GM12878 (cell line): ENCODE measurements around the gene TENT5A. TPM values are rescaled to one million over a fixed set of nuclear protein-coding genes. Genes with fewer than 3 reads are reported as not detected.

Source experiments
- ATAC-seq: fragments of 200-7000 bp; cut with Tn5 transposase; 3 replicates; pipeline ENCODE4 v1.9.1; 2020; ENCODE audit warnings: mild to moderate bottlenecking, moderate library complexity
- BruUV-seq: library from RNA; stranded (reverse); fragments of 400-500 nt; replicated peaks from 2 replicates; lab custom pipeline; 2021; lab: Mats Ljungman, UMichigan
- CTCF ChIA-PET: fragments of 300-600 bp; sonication (Branson Sonifier 250); formaldehyde crosslinking; extraction: SDS; loops from one replicate; lab custom pipeline; 2021; ENCODE audit warnings: inconsistent platforms; lab: Yijun Ruan, JAX
- POLR2A ChIA-PET: fragments of 350-600 bp; formaldehyde crosslinking; extraction: SDS; loops from one replicate; lab custom pipeline; 2021; ENCODE audit warnings: inconsistent platforms; lab: Charles Lee
- RAD21 ChIA-PET: fragments of 300-600 bp; sonication (Branson Sonifier 250); formaldehyde crosslinking; loops from one replicate; lab custom pipeline; 2023; ENCODE audit warnings: antibody characterized with exemption; ENCODE audit not compliant: unreplicated experiment; lab: Charles Lee
- SMC1A ChIA-PET: fragments of 300-600 bp; sonication (Branson Sonifier 250); formaldehyde crosslinking; loops from one replicate; lab custom pipeline; 2023; ENCODE audit not compliant: unreplicated experiment, uncharacterized antibody; lab: Charles Lee
- DNase-seq: peaks from one replicate; pipeline ENCODE4 v3.0.0-alpha.2; 2011; ENCODE audit warnings: low read depth, low spot score
- FAIRE-seq: peaks from 3 replicates; lab custom pipeline; 2011; peaks lifted over from hg19 to GRCh38; lab: Jason Lieb, UNC
- H2AFZ ChIP-seq: 2 replicates; pipeline ENCODE4 v1.6.0; 2011; ENCODE audit warnings: low read depth, low read length, control low read depth; ENCODE audit not compliant: control insufficient read depth
- H3K27ac ChIP-seq: 2 replicates; pipeline ENCODE4 v1.5.1; 2011; ENCODE audit warnings: control low read depth; ENCODE audit not compliant: control insufficient read depth, insufficient read depth
- H3K27me3 ChIP-seq, 2 experiments: replicated peaks in 1 of 2; 2 replicates each; pipeline versions ENCODE4 v1.6.0 to v1.6.1; 2011; ENCODE audit warnings: low read length in 1 of 2; ENCODE audit not compliant: control insufficient read depth in 2 of 2, insufficient read depth in 2 of 2
- H3K36me3 ChIP-seq, 2 experiments: 2 replicates each; pipeline ENCODE4 v1.5.1; 2011; ENCODE audit warnings: low read length in 1 of 2; ENCODE audit not compliant: control insufficient read depth in 2 of 2, insufficient read depth in 2 of 2
- H3K4me1 ChIP-seq: 2 replicates; pipeline ENCODE4 v1.6.1; 2011; ENCODE audit warnings: mild to moderate bottlenecking, low read length, moderate library complexity, mixed read lengths; ENCODE audit not compliant: control insufficient read depth, insufficient read depth
- H3K4me2 ChIP-seq: 2 replicates; pipeline ENCODE4 v1.6.0; 2011; ENCODE audit warnings: control low read depth; ENCODE audit not compliant: control insufficient read depth, insufficient read depth
- H3K4me3 ChIP-seq: fragments of 200-600 bp; sonication (generic); 2 replicates; pipeline ENCODE4 v1.5.1; 2016
- H3K79me2 ChIP-seq: 2 replicates; pipeline ENCODE4 v1.6.0; 2011; ENCODE audit warnings: low read length; ENCODE audit not compliant: control insufficient read depth, insufficient read depth
- H3K9ac ChIP-seq: 2 replicates; pipeline ENCODE4 v1.8.0; 2011; ENCODE audit warnings: low read length, control low read depth, mixed read lengths; ENCODE audit not compliant: control insufficient read depth, insufficient read depth
- H3K9me3 ChIP-seq: replicated peaks from 3 replicates; pipeline ENCODE4 v1.5.1; 2011; ENCODE audit warnings: mild to moderate bottlenecking, low read length; ENCODE audit not compliant: control insufficient read depth, insufficient read depth
- H4K20me1 ChIP-seq: 2 replicates; pipeline ENCODE4 v1.6.0; 2011; ENCODE audit not compliant: control insufficient read depth, insufficient read depth
- BCLAF1 ChIP-seq: fragments of 450-650 bp; IDR thresholded peaks from 2 replicates; pipeline ENCODE4 v1.6.1; 2017; ENCODE audit warnings: antibody characterized with exemption, mild to moderate bottlenecking, moderate library complexity
- BHLHE40 ChIP-seq, 2 experiments: fragments of 450-650 bp in 1 of 2; IDR thresholded peaks; 2 replicates each; pipeline ENCODE4 v1.6.1; 2011 to 2017; ENCODE audit warnings: low read depth in 2 of 2, borderline replicate concordance in 1 of 2, improper control_type of control experiment in 1 of 2, low read length in 1 of 2, mild to moderate bottlenecking in 1 of 2
- BMI1 ChIP-seq: fragments of 450-650 bp; IDR thresholded peaks from 2 replicates; pipeline ENCODE4 v1.6.1; 2016; ENCODE audit warnings: mild to moderate bottlenecking, moderate library complexity, borderline replicate concordance
- HDGF ChIP-seq: fragments of 450-650 bp; IDR thresholded peaks from 2 replicates; pipeline ENCODE4 v1.6.1; 2016; ENCODE audit warnings: antibody characterized with exemption
- MTA3 ChIP-seq: IDR thresholded peaks from 2 replicates; pipeline ENCODE4 v1.6.1; 2012; ENCODE audit warnings: low read length, inconsistent platforms, borderline replicate concordance
- MYC ChIP-seq: IDR thresholded peaks from 2 replicates; pipeline ENCODE4 v1.6.1; 2011; ENCODE audit warnings: mild to moderate bottlenecking, low read length, moderate library complexity, inconsistent platforms; ENCODE audit not compliant: insufficient read depth, insufficient replicate concordance, insufficient read length, severe bottlenecking
- NKRF ChIP-seq: fragments of 450-650 bp; conservative IDR thresholded peaks from 2 replicates; pipeline ENCODE4 v1.6.1; 2017; ENCODE audit warnings: mild to moderate bottlenecking, moderate library complexity
- SP1 ChIP-seq: IDR thresholded peaks from one replicate; pipeline ENCODE4 v1.6.1; 2011; ENCODE audit warnings: low read depth, low read length
- STAT1 ChIP-seq: fragments of 450-650 bp; conservative IDR thresholded peaks from 2 replicates; pipeline ENCODE4 v1.6.1; 2014; ENCODE audit warnings: antibody characterized with exemption, mild to moderate bottlenecking
- WGBS: methylation state at CpG from one replicate; pipeline ENCODE4 v1.1.6; 2016; ENCODE audit warnings: low lambda C conversion rate; ENCODE audit not compliant: insufficient replicate concordance, insufficient coverage; ENCODE audit errors: missing lambda C conversion rate; 5-methylcytosine and 5-hydroxymethylcytosine counted together
- in situ Hi-C: fragments of 300-500 bp; cut with MboI; formaldehyde crosslinking; loops from 9 replicates; pipeline ENCODE4 v1.14.3; 2018; ENCODE audit warnings: mixed read lengths
- intact Hi-C: fragments of 100-400 bp; cut with micrococcal nuclease; formaldehyde crosslinking; loops from one replicate; pipeline ENCODE4 v1.14.2; 2022; ENCODE audit not compliant: unreplicated experiment
- polyA plus RNA-seq, 11 experiments: library from polyadenylated mRNA; depleted of rRNA in 4 of 11; unstranded in 6 of 11; stranded (reverse) in 5 of 11; fragments of >200 nt; fragmentation: Nextera tagmentation in 4 of 11; fragmentation: Illumina TruSeq in 1 of 11; extraction: Ambion mirVana in 4 of 11; extraction: Trizol in 1 of 11; gene quantifications; 1 replicate in 1 of 11; 2 replicates in 10 of 11; pipeline versions ENCODE4 v1.2.1 to v1.2.3, GENCODE V29; 2011 to 2016; ENCODE audit warnings: inconsistent platforms in 2 of 11, missing spikeins in 2 of 11, low read depth in 1 of 11
- total RNA-seq, 4 experiments: library from RNA; depleted of rRNA in 3 of 4; stranded (reverse); fragments of >200 nt in 3 of 4; fragmentation: Illumina TruSeq in 1 of 4; extraction: Trizol in 1 of 4; gene quantifications; 2 replicates each; pipeline versions ENCODE4 v1.2.1 to v1.2.3, GENCODE V29; 2013 to 2021
- TF ChIP-seq, protein P1 (sequence below): IDR thresholded peaks from 2 replicates; pipeline ENCODE4 v1.6.1; 2012; ENCODE audit warnings: improper control_type of control experiment, low read depth, low read length; ENCODE audit not compliant: insufficient replicate concordance
- TF ChIP-seq, protein P2 (sequence below): fragments of 450-650 bp; IDR thresholded peaks from 2 replicates; pipeline ENCODE4 v1.6.1; 2017; ENCODE audit warnings: borderline replicate concordance

TENT5A gene
- total and polyA plus RNA-seq, 10 of the 15 experiments (the other 5 are each of a cell fraction or from before 2014, with no cell fraction given) = 0.25 to 9.6 (median 0.48) TPM

- Histone ChIP-seq H3K9ac (no peak overlapping the region), H3K27me3 (peaks cover 0 to 10% of the 10 kb centered on the region in 2 experiments), H3K36me3 (no peaks in the 10 kb centered on the region), H2AFZ (no peak overlapping the region), H3K27ac (no peak overlapping the region), H3K79me2 (no peaks in the 10 kb centered on the region), H3K4me2 (no peak overlapping the region), H3K4me3 (no peak overlapping the region), H4K20me1 (no peaks in the 10 kb centered on the region), H3K4me1 (no peaks in the 10 kb centered on the region), H3K9me3 (peaks cover 1% of the 10 kb centered on the region; the same call in 1 of the 3 replicates)
- POLR2A ChIA-PET = interaction anchor here (1.0 to 2.2 kb wide), 3 partner anchors 15 to 59 kb away, joined by 3 to 7 read pairs (median 6); no protein-coding TSS in a partner anchor
- intact Hi-C loops (no loop called here), in situ Hi-C loops (loop anchor here (10.0 kb wide), 1 partner anchor 1143 kb away; no protein-coding TSS in a partner anchor)
- SMC1A ChIA-PET = interaction anchor here (0.8 to 4.1 kb wide), 21 partner anchors 9 to 387 kb away, joined by 3 to 39 read pairs (median 4); no protein-coding TSS in a partner anchor
- 14% methylated on average over 4 of the region's 4 CpGs for WGBS
- no TSS peak for BruUV-seq
- CTCF ChIA-PET = interaction anchor here (1.0 to 2.1 kb wide), 6 partner anchors 9 to 59 kb away, joined by 3 to 6 read pairs (median 4); no protein-coding TSS in a partner anchor
- RAD21 ChIA-PET = interaction anchor here (0.9 to 2.1 kb wide), 10 partner anchors 13 to 293 kb away, joined by 3 to 9 read pairs (median 4); no protein-coding TSS in a partner anchor
- ATAC-seq (no peak), FAIRE-seq (no peak), DNase-seq (no peak)
- TF ChIP-seq STAT1 (no peak), MYC (no peak), NKRF (no peak), MTA3 (no peak), BHLHE40 (IDR thresholded peaks at IDR 0.05; ENCODE audit: borderline replicate concordance in 1 of 2, low read depth in 2 of 2, low read length in 1 of 2) (no peak), HDGF (no peak), BCLAF1 (no peak), SP1 (no peak), BMI1 (no peak)
- TF ChIP-seq, protein P1, sequence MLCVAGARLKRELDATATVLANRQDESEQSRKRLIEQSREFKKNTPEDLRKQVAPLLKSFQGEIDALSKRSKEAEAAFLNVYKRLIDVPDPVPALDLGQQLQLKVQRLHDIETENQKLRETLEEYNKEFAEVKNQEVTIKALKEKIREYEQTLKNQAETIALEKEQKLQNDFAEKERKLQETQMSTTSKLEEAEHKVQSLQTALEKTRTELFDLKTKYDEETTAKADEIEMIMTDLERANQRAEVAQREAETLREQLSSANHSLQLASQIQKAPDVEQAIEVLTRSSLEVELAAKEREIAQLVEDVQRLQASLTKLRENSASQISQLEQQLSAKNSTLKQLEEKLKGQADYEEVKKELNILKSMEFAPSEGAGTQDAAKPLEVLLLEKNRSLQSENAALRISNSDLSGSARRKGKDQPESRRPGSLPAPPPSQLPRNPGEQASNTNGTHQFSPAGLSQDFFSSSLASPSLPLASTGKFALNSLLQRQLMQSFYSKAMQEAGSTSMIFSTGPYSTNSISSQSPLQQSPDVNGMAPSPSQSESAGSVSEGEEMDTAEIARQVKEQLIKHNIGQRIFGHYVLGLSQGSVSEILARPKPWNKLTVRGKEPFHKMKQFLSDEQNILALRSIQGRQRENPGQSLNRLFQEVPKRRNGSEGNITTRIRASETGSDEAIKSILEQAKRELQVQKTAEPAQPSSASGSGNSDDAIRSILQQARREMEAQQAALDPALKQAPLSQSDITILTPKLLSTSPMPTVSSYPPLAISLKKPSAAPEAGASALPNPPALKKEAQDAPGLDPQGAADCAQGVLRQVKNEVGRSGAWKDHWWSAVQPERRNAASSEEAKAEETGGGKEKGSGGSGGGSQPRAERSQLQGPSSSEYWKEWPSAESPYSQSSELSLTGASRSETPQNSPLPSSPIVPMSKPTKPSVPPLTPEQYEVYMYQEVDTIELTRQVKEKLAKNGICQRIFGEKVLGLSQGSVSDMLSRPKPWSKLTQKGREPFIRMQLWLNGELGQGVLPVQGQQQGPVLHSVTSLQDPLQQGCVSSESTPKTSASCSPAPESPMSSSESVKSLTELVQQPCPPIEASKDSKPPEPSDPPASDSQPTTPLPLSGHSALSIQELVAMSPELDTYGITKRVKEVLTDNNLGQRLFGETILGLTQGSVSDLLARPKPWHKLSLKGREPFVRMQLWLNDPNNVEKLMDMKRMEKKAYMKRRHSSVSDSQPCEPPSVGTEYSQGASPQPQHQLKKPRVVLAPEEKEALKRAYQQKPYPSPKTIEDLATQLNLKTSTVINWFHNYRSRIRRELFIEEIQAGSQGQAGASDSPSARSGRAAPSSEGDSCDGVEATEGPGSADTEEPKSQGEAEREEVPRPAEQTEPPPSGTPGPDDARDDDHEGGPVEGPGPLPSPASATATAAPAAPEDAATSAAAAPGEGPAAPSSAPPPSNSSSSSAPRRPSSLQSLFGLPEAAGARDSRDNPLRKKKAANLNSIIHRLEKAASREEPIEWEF = no peak
- TF ChIP-seq, protein P2, sequence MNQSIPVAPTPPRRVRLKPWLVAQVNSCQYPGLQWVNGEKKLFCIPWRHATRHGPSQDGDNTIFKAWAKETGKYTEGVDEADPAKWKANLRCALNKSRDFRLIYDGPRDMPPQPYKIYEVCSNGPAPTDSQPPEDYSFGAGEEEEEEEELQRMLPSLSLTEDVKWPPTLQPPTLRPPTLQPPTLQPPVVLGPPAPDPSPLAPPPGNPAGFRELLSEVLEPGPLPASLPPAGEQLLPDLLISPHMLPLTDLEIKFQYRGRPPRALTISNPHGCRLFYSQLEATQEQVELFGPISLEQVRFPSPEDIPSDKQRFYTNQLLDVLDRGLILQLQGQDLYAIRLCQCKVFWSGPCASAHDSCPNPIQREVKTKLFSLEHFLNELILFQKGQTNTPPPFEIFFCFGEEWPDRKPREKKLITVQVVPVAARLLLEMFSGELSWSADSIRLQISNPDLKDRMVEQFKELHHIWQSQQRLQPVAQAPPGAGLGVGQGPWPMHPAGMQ = no peak
These were observed 5.2 kb downstream of the TENT5A start for GRCh38 chr6:81747327-81747726.
